ENCODE results near the gene CCN6.
"Not testable (repeated sequence)": the region's sequence is repeated elsewhere in the genome, so short reads cannot be mapped to it uniquely, and the experiment has no call there.

Gene CCN6

GRCh38 chr6:112049026-112049799, 4.7 kb upstream of the CCN6 start:
- intact Hi-C loops (cut with DNase I) = no loop called here
- no peak for DNase-seq

- no peak for DNase-seq
- intact Hi-C loops (cut with DNase I) = no loop called here
Observed at GRCh38 chr6:112049996-112050395, 3.9 kb upstream of the CCN6 start.

- no peak for DNase-seq
- intact Hi-C loops (cut with DNase I) = no loop called here
Observed at GRCh38 chr6:112050429-112050828, 3.5 kb upstream of the CCN6 start.

- DNase-seq; intact Hi-C loops (cut with DNase I): not testable (repeated sequence)
Observed at GRCh38 chr6:112051251-112051740, 2.6 kb upstream of the CCN6 start.

GRCh38 chr6:112054555-112055190, 769 bp downstream of the CCN6 start:
- intact Hi-C loops (cut with DNase I) = no loop called here
- DNase-seq = peak in 1 of 10 donors; percentile 67

GRCh38 chr6:112058243-112059032, 4.5 kb downstream of the CCN6 start:
- intact Hi-C loops (cut with DNase I) = no loop called here
- DNase-seq = no peak

- intact Hi-C loops (cut with DNase I) = no loop called here
- no peak for DNase-seq
Observed at GRCh38 chr6:112061605-112062004, 7.7 kb downstream of the CCN6 start.

- no peak for DNase-seq
- intact Hi-C loops (cut with DNase I) = no loop called here
Observed at GRCh38 chr6:112062966-112063365, 9.1 kb downstream of the CCN6 start.

GRCh38 chr6:112065426-112065986, 11.6 kb downstream of the CCN6 start:
- intact Hi-C loops (cut with DNase I) = no loop called here
- DNase-seq = no peak

GRCh38 chr6:112066606-112067005, 12.7 kb downstream of the CCN6 start:
- intact Hi-C loops (cut with DNase I) = no loop called here
- no peak for DNase-seq

GRCh38 chr6:112081569-112081968, 27.7 kb downstream of the CCN6 start:
- no peak for DNase-seq
- intact Hi-C loops (cut with DNase I) = no loop called here

GRCh38 chr6:112085286-112086065, 31.6 kb downstream of the CCN6 start:
- DNase-seq = no peak
- intact Hi-C loops (cut with DNase I) = loop anchor here (2.0 kb wide), 1 partner anchor 77 kb away; no protein-coding TSS in a partner anchor

GRCh38 chr6:112086744-112087135, 32.8 kb downstream of the CCN6 start:
- intact Hi-C loops (cut with DNase I) = loop anchor here (2.0 kb wide), 1 partner anchor 76 kb away; no protein-coding TSS in a partner anchor
- no peak for DNase-seq

- intact Hi-C loops (cut with DNase I) = loop anchor here (2.0 kb wide), 1 partner anchor 75 kb away; no protein-coding TSS in a partner anchor
- peak; percentile 88 to 99 (median 93) for DNase-seq
Observed at GRCh38 chr6:112087136-112087911, 33.4 kb downstream of the CCN6 start, which contains the start of the genes FAM229B and TUBE1. Gene FAM229B (plus strand): TSS chr6:112087591. CDS start chr6:112099284, 11,693 bp downstream. Gene TUBE1 (minus strand): TSS chr6:112087482. CDS start chr6:112087434, 48 bp downstream.

- DNase-seq = no peak
- intact Hi-C loops (cut with DNase I) = loop anchor here (2.0 kb wide), 1 partner anchor 75 kb away; no protein-coding TSS in a partner anchor
Observed at GRCh38 chr6:112087916-112088315, 34.0 kb downstream of the CCN6 start.

- intact Hi-C loops (cut with DNase I) = no loop called here
- DNase-seq = no peak
Observed at GRCh38 chr6:112096901-112097300, 43.0 kb downstream of the CCN6 start.

GRCh38 chr6:112100561-112100960, 46.7 kb downstream of the CCN6 start:
- DNase-seq = no peak
- intact Hi-C loops (cut with DNase I) = no loop called here

- intact Hi-C loops (cut with DNase I) = not testable (repeated sequence)
Observed at GRCh38 chr6:112106026-112106425, 52.1 kb downstream of the CCN6 start.

GRCh38 chr6:112106562-112106961, 52.7 kb downstream of the CCN6 start:
- no peak for DNase-seq
- intact Hi-C loops (cut with DNase I) = no loop called here

More at GRCh38 chr6:112106026-112106425, 52.1 kb downstream of the CCN6 start:
- DNase-seq = not testable (repeated sequence)
